HUES6 (cell line): Measurements from ENCODE around the gene CDCA3.

Experiments used
- H3K27ac ChIP-seq: 2 replicates; pipeline ENCODE4 v1.7.0; 2013; ENCODE audit warnings: low read depth, mild to moderate bottlenecking, low read length, inconsistent platforms
- H3K27me3 ChIP-seq: 2 replicates; pipeline ENCODE4 v1.6.1; 2013; ENCODE audit warnings: low read length; ENCODE audit not compliant: control insufficient read depth, insufficient read depth
- H3K36me3 ChIP-seq: 2 replicates; pipeline ENCODE4 v1.6.1; 2013; ENCODE audit warnings: low read length; ENCODE audit not compliant: control insufficient read depth, insufficient read depth
- H3K4me1 ChIP-seq: 2 replicates; pipeline ENCODE4 v1.6.1; 2013; ENCODE audit warnings: low read length; ENCODE audit not compliant: control insufficient read depth, insufficient read depth
- H3K4me3 ChIP-seq: 2 replicates; pipeline ENCODE4 v1.5.1; 2013; ENCODE audit warnings: low read depth, low read length
- H3K9ac ChIP-seq: one replicate; pipeline ENCODE4 v1.6.1; 2013; ENCODE audit warnings: mild to moderate bottlenecking, low read length
- H3K9me3 ChIP-seq: 2 replicates; pipeline ENCODE4 v1.6.1; 2013; ENCODE audit warnings: low read depth, low read length; ENCODE audit not compliant: control insufficient read depth, insufficient read depth

The CDCA3 gene

GRCh38 chr12:6823182-6824084 is 27.7 kb downstream of the CDCA3 start:
- peaks cover 58% of the 10 kb centered on the region for H3K27me3 ChIP-seq
- peak overlapping the region; percentile 69; the same call in 1 of the 2 replicates for H3K4me3 ChIP-seq
- H3K9me3 ChIP-seq: no peaks in the 10 kb centered on the region
- H3K4me1 ChIP-seq: peaks cover 66% of the 10 kb centered on the region
- H3K9ac ChIP-seq: no peak overlapping the region
- H3K36me3 ChIP-seq: no peaks in the 10 kb centered on the region
- H3K27ac ChIP-seq: no peak overlapping the region

- Histone ChIP-seq H3K27ac (no peak overlapping the region), H3K9ac (no peak overlapping the region), H3K4me3 (peak overlapping the region; percentile 69), H3K27me3 (peaks cover 58% of the 10 kb centered on the region), H3K4me1 (peaks cover 72% of the 10 kb centered on the region), H3K9me3 (no peaks in the 10 kb centered on the region), H3K36me3 (no peaks in the 10 kb centered on the region)
Measured at GRCh38 chr12:6822426-6823135, 28.5 kb downstream of the CDCA3 start.

GRCh38 chr12:6821591-6822425 is 29.3 kb downstream of the CDCA3 start, which contains the start of gene GPR162:
Gene GPR162, plus strand, starts transcription at chr12:6821821. Its CDS starts 2,078 bp downstream, at chr12:6823899.
- H3K4me3 ChIP-seq: peak within 1 kb of the TSS; percentile 69
- no peaks in the 10 kb centered on the region for H3K36me3 ChIP-seq
- H3K27ac ChIP-seq: no peak within 1 kb of the TSS
- no peaks in the 10 kb centered on the region for H3K9me3 ChIP-seq
- peaks cover 66% of the 10 kb centered on the region for H3K4me1 ChIP-seq
- peak within 1 kb of the TSS; percentile 18 for H3K9ac ChIP-seq
- peaks cover 58% of the 10 kb centered on the region for H3K27me3 ChIP-seq

- Histone ChIP-seq H3K27me3 (peaks cover 48% of the 10 kb centered on the region), H3K27ac (no peak overlapping the region), H3K4me3 (no peak overlapping the region), H3K4me1 (peaks cover 51% of the 10 kb centered on the region), H3K9me3 (no peaks in the 10 kb centered on the region), H3K36me3 (no peaks in the 10 kb centered on the region), H3K9ac (peak overlapping the region; percentile 9)
Measured at GRCh38 chr12:6820166-6820565, 30.9 kb downstream of the CDCA3 start.

- H3K9me3 ChIP-seq: no peaks in the 10 kb centered on the region
- H3K4me3 ChIP-seq: no peak overlapping the region
- peaks cover 45% of the 10 kb centered on the region for H3K27me3 ChIP-seq
- peak overlapping the region; percentile 9 for H3K9ac ChIP-seq
- H3K4me1 ChIP-seq: peaks cover 47% of the 10 kb centered on the region
- H3K27ac ChIP-seq: no peak overlapping the region
- no peaks in the 10 kb centered on the region for H3K36me3 ChIP-seq
Measured at GRCh38 chr12:6819106-6820030, 31.7 kb downstream of the CDCA3 start.

- Histone ChIP-seq H3K4me1 (peaks cover 47% of the 10 kb centered on the region), H3K27me3 (peaks cover 38% of the 10 kb centered on the region), H3K9ac (peak overlapping the region; percentile 20), H3K27ac (no peak overlapping the region), H3K4me3 (peak overlapping the region; percentile 17; the same call in 1 of the 2 replicates), H3K9me3 (no peaks in the 10 kb centered on the region), H3K36me3 (no peaks in the 10 kb centered on the region)
Measured at GRCh38 chr12:6818645-6819044, 32.4 kb downstream of the CDCA3 start.

GRCh38 chr12:6818222-6818621 is 32.9 kb downstream of the CDCA3 start:
- H3K27ac ChIP-seq: no peak overlapping the region
- H3K27me3 ChIP-seq: peaks cover 34% of the 10 kb centered on the region
- peaks cover 43% of the 10 kb centered on the region for H3K4me1 ChIP-seq
- H3K36me3 ChIP-seq: no peaks in the 10 kb centered on the region
- H3K9ac ChIP-seq: no peak overlapping the region
- H3K4me3 ChIP-seq: peak overlapping the region; percentile 17; the same call in 1 of the 2 replicates
- H3K9me3 ChIP-seq: no peaks in the 10 kb centered on the region

GRCh38 chr12:6817662-6818157 is 33.4 kb downstream of the CDCA3 start:
- Histone ChIP-seq H3K27ac (no peak overlapping the region), H3K36me3 (no peaks in the 10 kb centered on the region), H3K4me1 (peaks cover 38% of the 10 kb centered on the region), H3K4me3 (no peak overlapping the region), H3K9me3 (no peaks in the 10 kb centered on the region), H3K27me3 (peaks cover 29% of the 10 kb centered on the region), H3K9ac (no peak overlapping the region)

- Histone ChIP-seq H3K27ac (no peak overlapping the region), H3K4me3 (no peak overlapping the region), H3K9ac (no peak overlapping the region), H3K9me3 (no peaks in the 10 kb centered on the region), H3K4me1 (peaks cover 33% of the 10 kb centered on the region), H3K27me3 (peaks cover 24% of the 10 kb centered on the region), H3K36me3 (no peaks in the 10 kb centered on the region)
Measured at GRCh38 chr12:6817098-6817497, 34.0 kb downstream of the CDCA3 start.

- Histone ChIP-seq H3K27me3 (peaks cover 21% of the 10 kb centered on the region), H3K27ac (no peak overlapping the region), H3K9me3 (no peaks in the 10 kb centered on the region), H3K4me3 (no peak overlapping the region), H3K9ac (no peak overlapping the region), H3K4me1 (peaks cover 31% of the 10 kb centered on the region), H3K36me3 (no peaks in the 10 kb centered on the region)
Measured at GRCh38 chr12:6816598-6816997, 34.5 kb downstream of the CDCA3 start.
